HEK293 (cell line): Measurements from ENCODE around the gene MTMR3.

Experiments used
- CTCF ChIP-seq: fragments of 450-650 bp; formaldehyde crosslinking; IDR thresholded peaks from 2 replicates; pipeline ENCODE4 v1.5.1; 2016; ENCODE audit warnings: missing biosample characterization, missing genetic modification characterization
- SP2 ChIP-seq: fragments of 450-650 bp; formaldehyde crosslinking; IDR thresholded peaks from 2 replicates; pipeline ENCODE4 v1.5.1; 2016; ENCODE audit warnings: missing biosample characterization, missing genetic modification characterization
- ZXDB ChIP-seq: fragments of 450-650 bp; formaldehyde crosslinking; IDR thresholded peaks from 2 replicates; pipeline ENCODE4 v1.5.1; 2016; ENCODE audit warnings: missing biosample characterization, missing genetic modification characterization

DNA sequence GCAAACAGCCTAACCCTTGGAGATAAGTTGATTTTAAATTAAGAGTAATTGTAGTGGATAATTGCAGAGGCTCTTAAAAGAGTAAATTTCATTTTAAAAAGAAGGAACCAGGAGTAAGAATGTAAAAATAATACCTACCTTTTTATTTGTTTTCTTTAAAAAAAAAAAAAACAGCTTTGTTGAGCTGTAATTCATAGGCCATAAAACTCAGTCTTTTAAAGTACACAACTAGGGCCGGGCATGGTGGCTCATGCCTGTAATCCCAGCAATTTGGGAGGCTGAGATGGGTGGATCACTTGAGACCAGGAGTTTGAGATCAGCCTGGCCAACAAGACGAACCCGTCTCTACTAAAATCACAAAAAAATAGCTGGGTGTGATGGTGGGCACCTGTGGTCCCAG, 42.4 kb downstream of the MTMR3 start:
- TF ChIP-seq SP2 (tag by site-specific recombination) (no peak), CTCF (tag by site-specific recombination) (no peak), ZXDB (tag by site-specific recombination) (no peak)
